Measurements from ENCODE around the gene GNL1. TPM values are rescaled to one million over a fixed set of nuclear protein-coding genes. Genes with fewer than 3 reads are reported as not detected.
"Not testable (repeated sequence)": the region's sequence is repeated elsewhere in the genome, so short reads cannot be mapped to it uniquely, and the experiment has no call there.

Gene GNL1
- polyA plus RNA-seq, 1 donor (not counting 4 experiments of a cell fraction or from before 2014, with no cell fraction given): 39.5 TPM

DNA sequence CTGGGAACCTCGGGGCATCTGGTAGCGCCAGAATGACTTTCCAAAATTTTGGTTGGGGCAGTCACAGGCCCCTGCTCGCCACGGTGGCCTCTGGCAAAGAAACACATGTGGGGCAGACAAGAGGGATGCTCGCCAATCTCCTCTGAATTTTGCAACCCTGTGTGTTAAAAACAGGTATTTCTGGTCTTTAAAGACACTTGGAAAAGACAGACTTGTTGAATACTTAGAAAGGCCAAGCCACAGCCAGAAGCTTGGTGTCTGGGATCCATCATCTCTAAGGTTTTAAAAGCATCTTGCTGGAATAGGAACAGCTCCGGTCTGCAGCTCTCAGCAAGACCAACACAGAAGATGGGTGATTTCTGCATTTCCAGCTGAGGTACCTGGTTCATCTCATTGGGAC is 35.8 kb downstream of the GNL1 start:
- DNase-seq (ENCODE audit: low read depth, low spot score) (no peak), FAIRE-seq (no peak)
- H3K36me3 ChIP-seq (ENCODE audit: control insufficient read depth in 2 of 2, extremely low read depth in 1 of 2, insufficient read depth in 2 of 2, low read length in 2 of 2): no peaks in the 10 kb centered on the region
- H3K9me1 ChIP-seq (ENCODE audit: control insufficient read depth, extremely low read depth, insufficient read depth, low read length): no peaks in the 10 kb centered on the region
- peak overlapping the region; percentile 81 for H2AFZ ChIP-seq (ENCODE audit: control insufficient read depth, low read length)
- no peaks in the 10 kb centered on the region for H3K79me2 ChIP-seq (ENCODE audit: control insufficient read depth, insufficient read depth, low read length)
- peak overlapping the region; percentile 86 for H3K27ac ChIP-seq (ENCODE audit: control insufficient read depth, insufficient read depth, low read length)
- peak overlapping the region in 1 of 3 experiments; percentile 18 for H3K4me3 ChIP-seq (ENCODE audit: control insufficient read depth in 2 of 3, extremely low read depth in 1 of 3, insufficient read depth in 2 of 3, low read depth in 1 of 3, low read length in 3 of 3)
- H3K9me3 ChIP-seq (ENCODE audit: control insufficient read depth, low read depth, low read length): no peaks in the 10 kb centered on the region
- H4K20me1 ChIP-seq (ENCODE audit: control insufficient read depth, extremely low read depth, insufficient read depth, low read length): no peaks in the 10 kb centered on the region
- peak overlapping the region; percentile 54 for H3K4me2 ChIP-seq (ENCODE audit: control insufficient read depth, extremely low read depth, insufficient read depth, low read depth, low read length)
- H3K4me1 ChIP-seq (ENCODE audit: control insufficient read depth, extremely low read depth, insufficient read depth, low read length): peaks cover 22% of the 10 kb centered on the region
- dilution Hi-C loops (cut with MboI; ENCODE audit: extremely low pct_ligation_motif_present, low sequenced_read_pairs): no loop called here
- TF ChIP-seq, protein P1, sequence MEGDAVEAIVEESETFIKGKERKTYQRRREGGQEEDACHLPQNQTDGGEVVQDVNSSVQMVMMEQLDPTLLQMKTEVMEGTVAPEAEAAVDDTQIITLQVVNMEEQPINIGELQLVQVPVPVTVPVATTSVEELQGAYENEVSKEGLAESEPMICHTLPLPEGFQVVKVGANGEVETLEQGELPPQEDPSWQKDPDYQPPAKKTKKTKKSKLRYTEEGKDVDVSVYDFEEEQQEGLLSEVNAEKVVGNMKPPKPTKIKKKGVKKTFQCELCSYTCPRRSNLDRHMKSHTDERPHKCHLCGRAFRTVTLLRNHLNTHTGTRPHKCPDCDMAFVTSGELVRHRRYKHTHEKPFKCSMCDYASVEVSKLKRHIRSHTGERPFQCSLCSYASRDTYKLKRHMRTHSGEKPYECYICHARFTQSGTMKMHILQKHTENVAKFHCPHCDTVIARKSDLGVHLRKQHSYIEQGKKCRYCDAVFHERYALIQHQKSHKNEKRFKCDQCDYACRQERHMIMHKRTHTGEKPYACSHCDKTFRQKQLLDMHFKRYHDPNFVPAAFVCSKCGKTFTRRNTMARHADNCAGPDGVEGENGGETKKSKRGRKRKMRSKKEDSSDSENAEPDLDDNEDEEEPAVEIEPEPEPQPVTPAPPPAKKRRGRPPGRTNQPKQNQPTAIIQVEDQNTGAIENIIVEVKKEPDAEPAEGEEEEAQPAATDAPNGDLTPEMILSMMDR (optimal IDR thresholded peaks at IDR 0.05 in 1 of 3, IDR thresholded peaks at IDR 0.05 in 1 of 3, conservative IDR thresholded peaks at IDR 0.05 in 1 of 3; ENCODE audit: extremely low read depth in 1 of 3, insufficient read depth in 2 of 3, low read length in 3 of 3): no peak
- no peak for TF ChIP-seq EZH2 (IDR thresholded peaks at IDR 0.05; ENCODE audit: low read length)
- no peaks in the 10 kb centered on the region for H3K27me3 ChIP-seq (ENCODE audit: control insufficient read depth, extremely low read depth, insufficient read depth, low read length)
- H3K9ac ChIP-seq (ENCODE audit: control insufficient read depth, extremely low read depth, insufficient read depth, low read length): peak overlapping the region; percentile 55

DNA sequence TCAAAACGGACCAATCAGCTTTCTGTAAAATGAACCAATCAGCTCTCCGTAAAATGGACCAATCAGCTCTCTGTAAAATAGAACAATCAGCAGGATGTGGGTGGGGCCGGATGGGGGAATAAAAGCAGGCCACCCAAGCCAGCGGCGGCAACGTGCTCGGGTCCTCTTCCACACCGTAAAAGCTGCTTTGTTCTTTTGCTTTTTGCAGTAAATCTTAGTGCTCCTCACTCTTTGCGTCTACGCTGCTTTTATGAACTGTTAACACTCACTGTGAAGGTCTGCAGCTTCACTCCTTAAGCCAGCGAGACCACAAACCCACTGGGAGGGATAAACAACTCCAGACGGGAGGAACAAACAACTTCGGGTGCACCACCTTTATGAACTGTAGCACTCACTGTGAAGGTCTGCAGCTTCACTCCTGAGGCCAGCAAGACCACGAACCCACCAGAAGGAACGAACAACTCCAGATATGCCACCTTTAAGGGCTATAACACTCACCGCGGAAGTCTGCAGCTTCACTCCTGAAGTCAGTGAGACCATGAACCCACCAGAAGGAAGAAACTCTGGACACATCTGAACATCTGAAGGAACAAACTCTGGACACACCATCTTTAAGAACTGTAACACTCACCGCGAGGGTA is 37.7 kb downstream of the GNL1 start:
- H2AFZ ChIP-seq (ENCODE audit: control insufficient read depth, low read length); dilution Hi-C loops (cut with MboI; ENCODE audit: extremely low pct_ligation_motif_present, low sequenced_read_pairs); H3K9me1 ChIP-seq (ENCODE audit: control insufficient read depth, extremely low read depth, insufficient read depth, low read length); H3K9me3 ChIP-seq (ENCODE audit: control insufficient read depth, low read depth, low read length); FAIRE-seq; DNase-seq (ENCODE audit: low read depth, low spot score); H3K9ac ChIP-seq (ENCODE audit: control insufficient read depth, extremely low read depth, insufficient read depth, low read length); H4K20me1 ChIP-seq (ENCODE audit: control insufficient read depth, extremely low read depth, insufficient read depth, low read length); H3K4me2 ChIP-seq (ENCODE audit: control insufficient read depth, extremely low read depth, insufficient read depth, low read depth, low read length); H3K36me3 ChIP-seq (ENCODE audit: control insufficient read depth in 2 of 2, extremely low read depth in 1 of 2, insufficient read depth in 2 of 2, low read length in 2 of 2); H3K27me3 ChIP-seq (ENCODE audit: control insufficient read depth, extremely low read depth, insufficient read depth, low read length); H3K4me3 ChIP-seq (ENCODE audit: control insufficient read depth in 2 of 3, extremely low read depth in 1 of 3, insufficient read depth in 2 of 3, low read depth in 1 of 3, low read length in 3 of 3); H3K27ac ChIP-seq (ENCODE audit: control insufficient read depth, insufficient read depth, low read length); H3K79me2 ChIP-seq (ENCODE audit: control insufficient read depth, insufficient read depth, low read length): not testable (repeated sequence)
- H3K4me1 ChIP-seq (ENCODE audit: control insufficient read depth, extremely low read depth, insufficient read depth, low read length): peaks cover 22% of the 10 kb centered on the region

DNA sequence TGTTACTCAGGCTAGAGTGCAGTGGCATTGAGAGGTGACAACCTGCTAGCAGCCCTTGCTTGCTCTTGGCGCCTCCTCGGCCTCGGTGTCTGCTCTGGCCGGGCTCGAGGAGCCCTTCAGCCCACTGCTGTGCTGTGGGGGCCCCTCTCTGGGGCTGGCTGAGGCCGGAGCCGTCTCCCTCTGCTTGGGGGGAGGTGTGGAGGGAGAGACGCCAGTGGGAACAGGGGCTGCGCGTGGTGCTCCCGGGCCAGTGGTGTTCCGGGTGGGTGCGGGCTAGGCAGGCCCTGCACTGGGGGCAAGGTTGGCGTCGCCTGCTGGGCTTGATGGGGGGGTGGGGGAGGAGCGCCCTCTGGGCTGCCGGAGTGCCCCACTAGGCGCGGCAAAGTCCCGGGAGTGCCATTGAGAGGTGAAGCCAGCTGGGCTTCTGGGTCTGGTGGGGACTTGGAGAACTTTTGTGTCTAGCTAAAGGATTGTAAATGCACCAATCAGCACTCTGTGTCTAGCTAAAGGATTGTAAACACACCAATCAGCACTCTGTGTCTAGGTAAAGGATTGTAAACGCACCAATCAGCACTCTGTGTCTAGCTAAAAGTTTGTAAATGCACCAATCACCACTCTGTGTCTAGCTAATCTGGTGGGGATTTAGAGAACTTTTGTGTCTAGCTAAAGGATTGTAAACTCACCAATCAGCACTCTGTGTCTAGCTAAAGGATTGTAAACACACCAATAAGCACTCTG is 38.4 kb downstream of the GNL1 start:
- H3K27ac ChIP-seq (ENCODE audit: control insufficient read depth, insufficient read depth, low read length); H3K4me3 ChIP-seq (ENCODE audit: control insufficient read depth in 2 of 3, extremely low read depth in 1 of 3, insufficient read depth in 2 of 3, low read depth in 1 of 3, low read length in 3 of 3); FAIRE-seq; H3K36me3 ChIP-seq (ENCODE audit: control insufficient read depth in 2 of 2, extremely low read depth in 1 of 2, insufficient read depth in 2 of 2, low read length in 2 of 2); H3K9me3 ChIP-seq (ENCODE audit: control insufficient read depth, low read depth, low read length); H4K20me1 ChIP-seq (ENCODE audit: control insufficient read depth, extremely low read depth, insufficient read depth, low read length); H3K9me1 ChIP-seq (ENCODE audit: control insufficient read depth, extremely low read depth, insufficient read depth, low read length); H3K27me3 ChIP-seq (ENCODE audit: control insufficient read depth, extremely low read depth, insufficient read depth, low read length); H3K4me2 ChIP-seq (ENCODE audit: control insufficient read depth, extremely low read depth, insufficient read depth, low read depth, low read length); H3K79me2 ChIP-seq (ENCODE audit: control insufficient read depth, insufficient read depth, low read length); H2AFZ ChIP-seq (ENCODE audit: control insufficient read depth, low read length); DNase-seq (ENCODE audit: low read depth, low spot score); dilution Hi-C loops (cut with MboI; ENCODE audit: extremely low pct_ligation_motif_present, low sequenced_read_pairs); H3K9ac ChIP-seq (ENCODE audit: control insufficient read depth, extremely low read depth, insufficient read depth, low read length): not testable (repeated sequence)
- H3K4me1 ChIP-seq (ENCODE audit: control insufficient read depth, extremely low read depth, insufficient read depth, low read length): peaks cover 22% of the 10 kb centered on the region

DNA sequence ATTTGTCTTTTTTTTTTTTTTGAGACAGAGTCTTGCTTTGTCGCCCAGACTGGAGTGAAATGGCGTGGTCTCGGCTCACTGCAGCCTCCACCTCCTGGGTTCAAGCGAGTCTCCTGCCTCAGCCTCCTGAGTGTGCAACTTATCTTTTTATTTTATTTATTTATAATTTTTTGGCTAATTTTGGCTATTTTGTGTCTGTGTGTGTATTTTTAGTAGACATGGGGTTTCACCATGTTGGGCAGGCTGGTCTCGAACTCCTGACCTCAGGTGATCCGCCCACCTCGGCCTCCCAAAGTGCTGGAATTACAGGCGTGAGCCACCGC is 39.6 kb downstream of the GNL1 start:
- FAIRE-seq; H3K9me1 ChIP-seq (ENCODE audit: control insufficient read depth, extremely low read depth, insufficient read depth, low read length); H3K9me3 ChIP-seq (ENCODE audit: control insufficient read depth, low read depth, low read length); dilution Hi-C loops (cut with MboI; ENCODE audit: extremely low pct_ligation_motif_present, low sequenced_read_pairs); H2AFZ ChIP-seq (ENCODE audit: control insufficient read depth, low read length); H3K79me2 ChIP-seq (ENCODE audit: control insufficient read depth, insufficient read depth, low read length); DNase-seq (ENCODE audit: low read depth, low spot score); H4K20me1 ChIP-seq (ENCODE audit: control insufficient read depth, extremely low read depth, insufficient read depth, low read length); H3K27me3 ChIP-seq (ENCODE audit: control insufficient read depth, extremely low read depth, insufficient read depth, low read length); H3K36me3 ChIP-seq (ENCODE audit: control insufficient read depth in 2 of 2, extremely low read depth in 1 of 2, insufficient read depth in 2 of 2, low read length in 2 of 2): not testable (repeated sequence)
- H3K9ac ChIP-seq (ENCODE audit: control insufficient read depth, extremely low read depth, insufficient read depth, low read length): peak overlapping the region; percentile 90
- H3K4me2 ChIP-seq (ENCODE audit: control insufficient read depth, extremely low read depth, insufficient read depth, low read depth, low read length): peak overlapping the region; percentile 88
- H3K4me3 ChIP-seq (ENCODE audit: control insufficient read depth in 2 of 3, extremely low read depth in 1 of 3, insufficient read depth in 2 of 3, low read depth in 1 of 3, low read length in 3 of 3): peak overlapping the region in 2 of 3 experiments; percentile 74 to 86
- H3K4me1 ChIP-seq (ENCODE audit: control insufficient read depth, extremely low read depth, insufficient read depth, low read length): peaks cover 19% of the 10 kb centered on the region
- peak overlapping the region; percentile 97 for H3K27ac ChIP-seq (ENCODE audit: control insufficient read depth, insufficient read depth, low read length)
